NCI-H82 (cell line): ENCODE results near the gene SEPTIN7.

Experiments
- DNase-seq: peaks from one replicate; lab custom pipeline; 2025; lab: John Stamatoyannopoulos, UW

Gene SEPTIN7

DNA sequence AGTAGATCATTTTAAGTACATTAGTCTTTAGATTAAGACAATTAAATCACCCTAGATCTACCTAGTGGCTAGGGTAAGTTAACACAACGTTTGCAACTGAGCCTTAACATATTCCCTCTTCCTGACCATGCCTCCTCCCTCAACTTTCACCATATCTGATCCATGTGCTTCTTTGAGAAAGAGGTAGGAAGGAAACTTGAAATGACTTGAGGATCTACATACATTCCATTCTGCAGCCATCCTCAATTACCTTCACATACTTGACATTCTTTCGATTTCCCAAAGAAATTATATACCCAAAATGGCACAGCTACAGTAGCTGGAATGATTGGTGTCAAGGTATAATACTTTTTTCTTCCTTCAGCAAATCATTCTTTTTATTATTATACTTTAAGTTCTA is 12.9 kb upstream of the SEPTIN7 start:
- DNase-seq = no peak

DNA sequence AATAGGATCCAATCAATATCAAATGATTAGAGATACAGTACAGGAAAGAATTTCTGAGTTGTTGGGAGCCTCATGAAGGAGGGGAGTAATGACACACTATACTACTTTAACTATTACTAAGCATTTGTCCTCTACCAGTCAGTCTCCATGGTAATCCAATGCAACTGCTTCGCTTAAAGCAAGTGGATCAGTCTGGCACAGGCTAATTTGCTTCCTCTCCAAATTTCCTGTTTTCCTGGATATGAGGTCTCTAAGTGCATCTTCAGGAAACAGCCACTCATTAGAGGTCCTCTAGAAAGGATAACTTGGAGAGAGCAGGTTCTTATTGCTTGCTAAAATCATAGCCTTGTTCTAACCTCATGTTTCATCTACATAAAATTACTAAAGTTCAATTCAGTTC is 8.4 kb upstream of the SEPTIN7 start:
- DNase-seq = no peak

DNA sequence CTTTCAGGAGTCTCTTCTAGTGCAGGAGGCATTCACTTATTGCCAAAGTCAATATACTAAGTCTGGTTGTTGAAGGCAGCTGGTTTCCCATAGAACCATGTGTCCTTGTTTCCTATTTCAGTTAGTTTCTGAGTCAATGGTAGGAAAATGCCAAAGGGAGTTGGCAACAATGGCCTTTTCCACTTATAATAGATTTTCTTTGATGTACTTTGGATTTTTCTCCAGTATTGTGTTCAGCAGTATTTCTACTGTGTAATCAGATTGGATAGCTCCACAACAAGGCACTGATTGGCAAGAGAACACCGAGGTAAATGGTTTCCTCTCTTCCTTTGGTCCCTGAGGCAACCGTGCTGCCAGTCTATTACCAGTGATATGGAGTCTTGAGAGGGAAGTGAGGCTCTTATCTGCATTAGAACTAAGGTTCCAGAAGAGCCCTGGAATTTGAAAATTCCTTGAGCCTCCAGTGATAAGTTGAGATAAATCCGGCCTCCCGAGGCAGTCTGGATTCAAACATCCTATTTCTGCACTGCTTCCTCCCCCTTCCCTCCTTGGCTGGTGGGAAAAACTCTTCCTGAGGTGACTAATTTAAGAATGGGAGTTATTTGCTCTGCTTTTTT is 7.9 kb upstream of the SEPTIN7 start:
- no peak for DNase-seq

DNA sequence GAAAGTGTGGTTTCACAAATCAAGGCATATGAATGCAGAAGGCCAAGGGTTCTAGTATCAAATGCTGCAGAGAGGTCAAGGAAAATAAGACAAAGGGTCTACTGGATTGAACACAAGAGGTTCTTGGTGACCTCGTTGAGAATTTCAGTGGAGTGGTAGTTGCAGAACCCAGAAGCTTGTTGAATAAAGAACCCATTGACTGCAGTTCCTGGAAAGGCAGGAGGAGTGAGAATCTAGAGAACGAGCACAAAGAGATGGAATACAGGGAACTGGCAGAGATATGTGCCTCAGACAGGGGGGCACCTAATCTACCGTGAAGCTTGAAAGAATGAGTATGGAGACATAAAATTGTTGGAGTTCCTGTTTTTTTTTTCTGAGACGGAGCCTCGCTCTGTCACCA is 3.5 kb upstream of the SEPTIN7 start:
- no peak for DNase-seq

DNA sequence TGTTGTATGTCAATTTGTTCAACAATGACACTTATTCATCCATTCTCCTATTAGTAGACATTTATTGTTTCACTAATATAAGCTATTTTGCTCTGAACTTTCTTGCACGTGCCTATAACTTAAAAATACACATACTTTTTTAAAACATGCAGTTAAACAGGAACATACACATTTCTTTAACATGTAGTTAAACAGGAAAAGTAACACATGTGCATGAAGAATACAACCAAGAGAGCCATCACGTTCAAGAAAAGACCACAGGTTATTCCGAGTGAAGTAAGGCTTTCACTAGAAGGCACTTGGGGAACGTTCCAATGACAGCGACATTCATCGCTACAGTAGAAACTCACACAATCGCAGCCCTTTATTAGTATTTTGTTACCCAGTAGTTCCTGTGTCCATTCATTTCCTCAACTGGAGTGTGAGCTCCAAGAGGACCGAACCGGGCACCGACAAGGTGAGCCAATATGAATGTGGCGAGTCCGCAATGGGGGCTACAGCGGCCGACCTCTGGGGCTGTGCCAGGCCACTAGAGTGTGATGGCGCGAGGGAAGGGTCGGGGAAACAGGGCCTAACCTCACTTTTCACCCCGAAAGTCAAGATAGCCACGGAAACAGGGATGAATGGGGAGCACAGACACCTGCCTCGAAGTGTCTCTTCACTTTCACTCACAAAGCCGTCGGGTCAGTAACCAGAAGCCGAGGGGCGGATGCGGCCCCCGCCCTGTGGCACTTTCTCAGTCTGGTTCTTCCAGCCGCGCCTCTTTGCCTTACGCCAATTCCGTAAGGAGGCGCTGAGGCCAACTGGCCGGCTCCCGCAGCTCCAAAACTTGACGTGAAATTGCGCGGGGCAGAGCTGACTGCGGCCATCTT is 775 bp upstream of the SEPTIN7 start:
- peak; percentile 94 for DNase-seq

DNA sequence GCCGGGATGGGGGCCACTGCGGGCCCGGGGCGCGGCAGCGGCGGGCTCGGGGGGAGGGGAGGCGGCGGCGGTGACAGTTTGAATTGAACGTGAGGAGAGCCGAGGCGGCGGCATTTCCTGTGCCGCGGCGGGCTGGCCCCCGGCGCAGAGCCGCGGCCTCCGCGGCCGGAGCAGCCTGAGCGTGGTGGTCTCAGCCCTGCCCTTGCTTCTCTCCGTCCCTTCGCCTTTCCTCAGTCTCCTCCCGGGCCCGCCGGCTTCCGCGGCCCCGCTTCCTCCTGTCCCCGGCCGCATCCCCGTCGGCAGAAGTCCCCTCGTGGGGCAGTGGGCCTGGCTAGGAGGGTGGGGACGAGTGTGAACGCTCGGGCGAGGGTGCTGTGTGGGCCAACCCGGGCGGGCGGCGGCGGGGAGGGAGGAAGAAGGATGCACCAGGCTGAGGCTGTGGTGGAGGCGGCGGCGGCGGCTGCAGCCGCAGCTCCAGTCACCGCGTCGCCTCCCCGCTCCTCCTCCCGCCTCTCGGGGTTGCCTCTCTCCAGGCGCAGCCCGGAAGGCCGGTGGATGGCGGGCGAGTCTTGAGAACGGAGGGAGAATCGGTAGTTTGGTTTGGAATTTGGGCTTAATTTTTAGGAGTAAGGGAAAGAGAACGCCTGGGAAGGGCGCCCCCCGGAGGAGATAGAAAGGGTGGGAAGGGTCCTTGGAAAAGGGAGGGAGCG is 690 bp downstream of the SEPTIN7 start:
- DNase-seq = peak; percentile 82

DNA sequence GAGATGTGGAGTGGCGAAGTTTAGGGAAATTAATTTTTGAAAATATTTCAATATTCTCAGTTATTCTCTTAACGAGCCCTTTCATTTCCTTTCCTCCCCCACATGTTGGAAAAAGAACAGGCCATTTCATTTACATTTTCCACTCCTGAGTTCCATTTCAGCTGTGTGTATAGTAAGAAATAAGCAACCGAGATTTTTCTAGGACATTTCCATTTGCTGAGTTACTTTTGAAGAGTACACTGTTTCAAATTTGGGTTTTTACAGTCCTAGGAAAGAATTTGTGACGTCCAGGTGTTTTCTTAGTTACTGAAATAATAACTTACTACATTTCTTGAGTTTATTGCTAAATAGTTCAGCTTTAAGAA is 1.2 kb downstream of the SEPTIN7 start:
- DNase-seq = no peak

DNA sequence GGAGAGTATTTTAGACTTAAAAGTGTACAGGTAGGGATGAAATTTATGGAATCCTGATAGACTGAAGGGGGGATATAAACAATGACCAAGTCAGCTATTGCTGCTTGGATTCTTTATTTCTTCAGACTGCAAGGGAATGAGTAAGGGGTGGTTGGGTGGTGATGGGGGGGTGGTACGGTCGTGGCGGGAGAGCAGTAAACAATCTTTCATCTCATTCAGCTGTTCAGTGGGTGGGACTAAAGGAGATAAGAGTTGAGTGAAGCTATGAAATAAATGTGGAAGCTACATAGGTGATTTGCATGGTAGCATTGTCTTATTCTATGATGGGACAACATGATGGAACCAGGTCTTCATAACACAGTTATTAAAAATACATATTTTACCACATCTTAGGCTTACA is 1.8 kb downstream of the SEPTIN7 start:
- DNase-seq = peak; percentile 68

DNA sequence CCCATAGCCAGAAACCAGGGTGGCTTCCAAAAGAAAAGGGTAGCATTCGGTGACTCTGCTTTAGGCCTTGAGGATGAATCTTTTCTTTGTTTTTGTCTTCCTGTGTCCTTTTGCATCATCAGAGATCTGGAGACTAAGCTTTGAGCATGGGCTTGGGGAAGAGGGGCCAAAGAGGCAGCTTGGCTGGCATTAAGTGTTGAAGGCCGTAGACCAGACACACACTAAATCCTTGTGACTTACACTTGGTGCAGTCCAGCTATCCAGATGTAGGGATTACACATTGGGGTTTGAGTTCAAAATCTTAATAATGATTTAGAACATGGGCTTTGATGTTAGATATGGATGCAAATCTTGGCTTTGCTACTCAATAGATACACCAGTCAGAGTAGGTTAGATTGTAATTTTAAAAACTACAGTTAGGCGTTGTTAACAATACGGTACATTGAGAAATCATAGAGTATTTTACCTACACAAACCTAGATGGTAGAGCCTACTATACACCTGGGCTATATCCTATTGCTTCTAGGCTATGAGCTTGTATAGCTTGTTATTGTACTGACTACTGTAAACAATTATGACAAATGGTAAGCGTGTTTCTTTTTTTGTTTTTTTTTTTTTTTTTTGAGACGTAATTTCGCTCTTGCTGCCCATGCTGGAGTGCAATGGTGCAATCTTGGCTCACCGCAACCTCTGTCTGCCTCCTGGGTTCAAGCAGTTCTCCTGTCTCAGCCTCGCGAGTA is 3.5 kb downstream of the SEPTIN7 start:
- peak; percentile 13 for DNase-seq

DNA sequence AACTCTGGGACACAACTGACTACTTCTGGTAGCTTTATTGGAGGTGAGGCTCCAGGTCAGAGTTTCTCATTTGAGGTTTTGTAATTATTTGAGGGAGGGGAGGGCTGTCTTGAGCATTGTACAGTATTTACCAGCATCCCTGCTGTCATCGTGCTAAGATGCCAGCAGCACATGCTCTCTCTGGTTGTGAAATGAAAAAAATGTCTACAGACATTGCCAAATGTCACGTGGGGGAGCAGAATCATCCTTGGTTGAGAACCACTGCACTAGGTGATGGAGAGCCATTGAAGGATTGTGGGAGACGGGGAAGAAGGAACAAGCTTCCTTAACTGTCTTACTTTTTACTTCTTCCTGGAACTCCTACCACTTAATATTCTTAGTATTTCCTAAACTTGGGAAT is 5.0 kb downstream of the SEPTIN7 start:
- DNase-seq = no peak

DNA sequence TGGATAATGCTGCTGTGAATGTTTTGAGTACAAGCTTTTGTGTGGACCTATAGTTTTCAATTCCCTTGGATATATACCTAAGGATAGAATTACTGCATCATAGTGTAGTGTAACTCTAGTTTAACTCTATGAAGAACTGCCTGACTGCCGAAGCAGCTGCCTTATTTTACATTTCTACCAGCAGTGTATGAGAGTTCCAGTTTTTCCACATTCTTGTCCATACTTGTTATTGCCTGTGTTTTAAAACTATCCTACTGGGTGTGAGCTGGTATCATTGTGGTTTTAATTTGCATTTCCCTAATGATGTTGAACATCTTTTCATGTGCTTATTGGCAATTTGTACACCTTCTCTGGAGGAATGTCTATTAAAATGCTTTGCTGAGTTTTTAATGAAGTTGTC is 15.7 kb downstream of the SEPTIN7 start:
- DNase-seq = no peak

DNA sequence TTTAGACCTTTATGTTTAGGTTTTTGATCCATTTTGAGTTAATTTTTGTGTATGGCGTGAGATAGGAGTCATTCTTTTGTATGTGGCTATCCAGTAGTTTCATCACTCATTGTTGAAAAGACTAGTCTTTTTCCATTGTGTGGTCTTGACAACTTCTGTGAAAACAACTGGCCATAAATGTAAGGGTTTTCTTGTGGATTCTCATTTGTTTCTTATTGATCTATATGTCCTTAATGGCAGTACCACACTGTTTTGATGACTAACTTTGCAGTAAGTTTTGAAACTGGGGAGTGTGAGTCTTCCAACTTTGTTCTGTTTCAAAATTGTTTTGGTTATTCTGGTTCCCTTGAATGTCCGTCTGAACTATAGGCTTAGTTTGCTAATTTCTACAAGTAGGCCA is 16.3 kb downstream of the SEPTIN7 start:
- DNase-seq = no peak

DNA sequence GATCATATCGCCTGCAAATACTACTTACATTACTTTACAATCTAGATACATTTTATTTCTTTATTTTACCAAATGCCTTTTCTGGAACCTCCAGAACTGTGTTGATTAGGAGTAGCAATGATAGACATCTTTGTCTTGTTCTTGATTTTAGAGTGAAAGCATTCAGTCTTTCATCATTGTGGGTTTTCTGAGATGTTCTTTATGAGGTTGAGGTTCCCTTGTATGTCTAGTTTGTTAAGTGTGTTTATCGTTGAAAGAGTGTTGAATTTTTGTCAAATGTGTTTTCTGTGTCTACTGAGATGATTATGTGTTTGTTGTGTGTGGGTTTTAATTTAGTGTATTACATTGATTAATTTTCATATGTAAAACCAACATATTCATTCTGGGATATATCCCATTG is 17.1 kb downstream of the SEPTIN7 start:
- no peak for DNase-seq

DNA sequence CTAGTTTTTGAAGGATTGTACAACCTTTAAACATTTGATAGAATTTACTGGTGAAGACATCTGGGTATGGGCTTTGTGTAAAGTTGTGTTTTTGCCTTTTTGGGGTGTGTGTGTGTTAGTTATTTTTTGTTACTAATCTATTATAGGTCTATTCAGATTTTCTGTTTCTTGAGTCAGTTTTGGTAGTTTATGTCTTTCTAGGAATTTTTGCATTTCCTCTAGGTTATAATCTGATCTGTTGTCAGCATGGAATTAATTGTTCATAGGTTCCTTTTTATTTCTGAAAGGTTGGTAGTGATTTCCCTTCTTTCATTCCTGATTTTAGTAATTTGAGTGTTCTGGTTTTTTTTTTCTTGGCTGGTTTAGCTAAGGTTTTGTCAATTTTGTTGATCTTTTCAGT is 17.7 kb downstream of the SEPTIN7 start:
- no peak for DNase-seq

DNA sequence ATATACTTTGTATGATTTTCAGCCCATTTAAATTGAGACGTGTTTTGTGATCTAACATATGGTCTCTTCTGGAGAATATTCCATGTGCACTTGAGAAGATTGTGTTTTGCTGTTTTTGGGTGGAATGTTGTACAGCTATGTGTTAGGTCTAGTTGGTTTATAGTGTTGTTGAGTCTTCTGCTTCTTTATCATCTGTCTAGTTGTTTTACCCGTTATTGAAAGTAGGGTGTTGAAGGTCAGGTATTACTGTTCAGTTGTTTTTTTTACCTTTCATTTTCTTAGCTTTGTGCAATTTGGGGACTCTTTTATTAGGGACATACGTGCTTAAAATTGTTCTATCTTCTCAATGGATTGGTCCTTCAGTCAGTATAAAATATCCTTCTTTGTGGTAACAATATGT is 18.5 kb downstream of the SEPTIN7 start:
- no peak for DNase-seq

DNA sequence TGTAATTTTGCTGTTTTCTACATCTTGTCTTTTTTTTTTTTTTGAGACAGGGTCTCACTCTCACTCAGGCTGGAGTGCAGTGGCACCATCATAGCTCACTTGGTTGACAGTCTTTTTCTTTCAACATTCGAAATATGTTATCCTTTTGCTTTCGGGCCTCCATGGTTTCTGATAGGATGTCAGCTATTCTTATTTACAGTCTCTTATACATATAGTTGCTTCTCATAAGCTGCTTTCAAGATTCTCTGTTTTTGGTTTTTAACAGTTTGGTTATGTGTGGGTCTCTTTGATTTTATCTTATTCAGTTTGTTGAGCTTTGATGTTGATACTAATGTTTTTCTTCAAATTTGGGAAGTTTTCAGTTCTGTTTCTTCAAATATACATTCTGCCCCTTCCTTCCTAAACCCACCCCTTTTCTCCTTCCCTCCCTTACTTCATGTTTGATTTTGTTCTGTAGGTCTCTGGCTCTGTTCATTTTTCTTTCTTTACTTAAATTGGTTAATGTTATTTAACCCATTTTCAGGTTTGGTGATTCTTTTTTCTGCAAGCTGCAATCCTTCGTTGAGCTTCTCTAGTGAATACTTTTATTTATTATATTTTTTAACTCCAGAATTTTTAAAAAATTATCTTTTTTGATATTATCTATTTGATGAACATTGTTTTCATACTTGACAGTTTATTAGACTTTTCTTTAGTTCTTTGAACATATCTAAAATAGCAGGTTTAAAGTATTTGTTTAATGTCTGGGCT is 19.3 kb downstream of the SEPTIN7 start:
- DNase-seq = no peak

DNA sequence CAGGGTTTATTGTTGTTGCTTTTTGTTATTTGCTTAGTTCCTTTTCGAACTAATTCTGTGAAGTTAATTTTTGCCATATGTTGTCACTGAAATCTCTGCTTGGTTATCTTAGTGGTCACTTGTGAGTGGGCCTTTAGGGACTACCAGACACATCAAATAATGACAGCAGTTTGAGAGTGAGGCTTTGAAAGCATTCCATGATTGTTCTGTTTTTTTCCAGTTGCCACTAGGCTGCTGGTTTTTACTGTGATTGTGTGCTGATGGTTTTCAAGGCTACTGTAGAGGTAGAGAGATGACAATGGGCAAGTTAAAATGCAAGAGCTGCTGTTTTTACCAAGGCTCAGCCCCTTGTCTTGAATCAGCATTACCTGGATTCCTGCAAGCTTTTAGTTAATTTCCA is 20.0 kb downstream of the SEPTIN7 start:
- DNase-seq = no peak

DNA sequence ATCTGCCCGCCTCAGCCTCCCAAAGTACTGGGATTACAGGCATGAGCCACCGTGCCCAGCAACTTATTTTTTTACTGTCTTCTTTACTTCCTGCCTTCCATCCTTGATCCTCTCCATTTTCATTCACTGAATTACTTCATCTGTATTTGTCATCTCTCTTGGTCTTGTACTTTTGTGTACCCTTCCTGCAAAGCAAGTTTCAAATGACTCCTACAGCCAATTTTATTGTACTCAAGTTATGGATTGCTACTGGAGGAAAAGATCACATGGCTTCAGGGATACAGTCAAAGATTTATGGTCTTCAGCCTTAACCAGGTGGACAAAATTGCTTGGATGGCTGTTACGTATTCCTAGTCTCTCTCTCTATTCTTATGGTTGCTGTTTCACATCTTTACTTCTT is 22.6 kb downstream of the SEPTIN7 start:
- DNase-seq = no peak

DNA sequence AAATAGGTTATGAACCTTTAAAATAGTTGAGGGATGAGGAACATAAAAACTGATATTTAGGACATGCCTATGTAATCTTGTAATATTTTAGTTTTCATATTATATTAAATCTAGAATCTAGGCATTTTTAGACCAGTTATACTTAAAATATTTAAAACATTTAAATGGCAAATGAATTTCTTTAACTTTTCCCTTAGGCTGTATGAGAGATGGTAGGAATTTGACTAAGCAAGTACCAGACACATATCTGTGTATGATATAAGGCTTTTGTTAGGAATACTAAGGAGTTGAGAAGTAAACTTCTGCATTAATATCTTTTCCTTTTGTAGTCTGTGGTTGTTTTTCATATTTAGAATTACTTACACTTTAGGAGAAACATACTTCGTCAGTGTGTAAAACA is 25.1 kb downstream of the SEPTIN7 start:
- DNase-seq = no peak

DNA sequence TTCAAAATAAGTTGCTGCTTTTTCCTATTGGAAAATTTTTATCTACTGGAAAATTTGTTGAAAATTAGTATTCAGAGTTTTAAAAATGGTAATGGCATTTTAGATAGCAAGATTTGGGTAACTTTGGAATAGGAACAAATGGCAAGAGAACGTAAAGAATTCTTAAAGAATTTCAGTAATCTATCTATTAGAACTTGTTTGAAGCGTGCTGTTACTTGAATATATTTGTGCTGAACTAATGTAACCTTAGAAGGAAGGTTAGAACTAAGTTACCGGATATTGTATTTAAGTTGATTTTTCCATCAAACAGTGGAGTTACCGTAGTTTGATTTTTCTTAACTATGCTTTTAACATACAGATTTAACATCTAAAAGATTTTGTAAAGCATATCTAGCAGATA is 25.9 kb downstream of the SEPTIN7 start:
- DNase-seq = no peak

DNA sequence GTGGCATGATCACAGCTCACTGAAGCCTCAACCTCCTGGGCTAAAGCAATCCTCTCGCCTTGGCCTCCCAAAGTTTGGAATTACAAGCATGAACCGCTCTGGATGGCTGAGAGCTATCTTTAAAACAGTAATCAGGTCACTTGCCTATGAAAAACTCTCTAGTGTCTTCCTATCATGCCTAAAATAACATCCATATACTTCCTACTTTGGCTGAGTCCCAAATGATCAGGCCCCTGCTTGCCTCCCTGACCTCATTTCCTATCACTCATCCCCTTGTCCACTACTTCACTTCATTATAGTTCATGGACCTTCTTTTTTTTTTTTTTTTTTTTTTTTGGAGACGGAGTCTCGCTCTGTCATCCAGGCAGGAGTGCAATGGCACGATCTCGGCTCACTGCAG is 28.0 kb downstream of the SEPTIN7 start:
- no peak for DNase-seq

DNA sequence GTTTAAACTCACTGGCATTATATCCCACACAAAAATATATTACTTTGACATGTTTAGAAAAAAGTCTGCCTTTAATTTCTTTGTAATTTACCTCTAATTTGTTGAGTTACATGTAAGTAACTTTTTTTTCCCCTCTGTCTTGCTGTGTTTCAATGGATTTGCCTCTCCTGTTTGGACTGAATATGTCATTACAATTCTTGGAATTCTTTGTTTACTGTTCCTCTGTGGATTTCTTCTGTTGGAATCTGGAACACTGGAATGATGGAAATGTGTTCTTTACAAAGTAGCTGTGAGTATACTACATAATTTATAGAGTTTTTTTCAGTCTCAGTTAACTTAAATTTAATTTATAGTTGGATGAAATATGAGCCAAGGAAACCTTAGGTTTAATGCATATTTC is 30.4 kb downstream of the SEPTIN7 start:
- DNase-seq = no peak
